HG03196 (cell line): ENCODE measurements around the gene NEDD4.
"Not testable (repeated sequence)": the region's sequence is repeated elsewhere in the genome, so short reads cannot be mapped to it uniquely, and the experiment has no call there.

Source experiments
- ATAC-seq: cut with Tn5 transposase; IDR thresholded peaks from one replicate; pipeline ENCODE4 v1.9.1; 2021; ENCODE audit not compliant: unreplicated experiment

NEDD4 gene

DNA sequence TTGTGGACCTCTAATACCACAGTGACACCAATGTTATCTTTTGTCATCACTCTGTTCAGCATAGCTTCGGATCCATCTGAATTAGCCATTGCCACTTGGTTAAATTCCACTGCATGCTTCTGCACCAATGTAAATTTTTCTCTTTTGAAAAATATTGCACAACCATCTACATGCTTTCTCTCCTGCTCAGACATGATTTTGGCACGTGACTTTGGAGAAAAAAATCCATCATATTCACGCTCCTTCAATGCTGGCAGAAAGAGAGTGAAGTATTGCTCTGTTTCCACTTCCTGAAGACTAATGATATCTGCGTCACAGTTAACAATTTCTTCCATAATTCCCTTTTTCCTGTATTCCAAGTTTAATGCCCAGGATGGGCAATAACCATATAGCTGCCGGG lies 13.0 kb upstream of the NEDD4 start:
- ATAC-seq = not testable (repeated sequence)

DNA sequence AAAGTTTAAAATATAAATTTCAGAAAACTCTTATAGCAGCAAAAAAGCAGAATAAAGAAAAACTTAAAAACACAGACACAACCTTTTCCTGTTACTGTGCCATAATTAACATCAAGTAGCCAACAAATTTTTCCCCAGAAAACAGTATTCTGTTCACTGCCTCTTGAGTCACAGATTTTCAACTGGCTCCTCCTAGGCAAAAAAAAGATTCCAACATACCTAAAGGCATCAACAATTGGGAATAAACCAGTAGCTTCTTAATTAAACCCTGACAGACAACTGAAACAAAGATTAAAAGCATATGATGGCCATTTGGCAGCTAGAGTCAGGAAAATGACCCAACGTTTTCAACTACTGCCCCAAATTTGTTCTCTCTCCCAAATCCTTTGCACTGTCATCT lies 10.9 kb upstream of the NEDD4 start:
- ATAC-seq = not testable (repeated sequence)

DNA sequence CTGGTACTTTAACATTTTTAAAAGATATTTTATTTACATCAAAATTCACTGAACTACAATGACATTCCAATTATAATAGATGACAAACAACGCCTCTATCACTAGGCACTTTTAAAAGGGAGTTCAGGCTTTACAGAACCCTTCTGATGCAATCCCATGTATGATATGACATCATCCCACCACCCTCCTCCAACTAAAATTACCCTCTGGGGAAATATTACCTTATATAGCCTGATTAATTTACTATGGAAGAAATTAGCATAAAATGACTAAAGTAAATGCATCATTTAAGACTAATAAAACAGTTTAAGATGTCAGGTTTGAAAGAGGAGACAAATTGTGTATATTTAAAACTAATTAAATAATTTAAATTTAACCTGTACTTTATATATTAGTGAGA lies 10.4 kb upstream of the NEDD4 start:
- ATAC-seq = not testable (repeated sequence)

DNA sequence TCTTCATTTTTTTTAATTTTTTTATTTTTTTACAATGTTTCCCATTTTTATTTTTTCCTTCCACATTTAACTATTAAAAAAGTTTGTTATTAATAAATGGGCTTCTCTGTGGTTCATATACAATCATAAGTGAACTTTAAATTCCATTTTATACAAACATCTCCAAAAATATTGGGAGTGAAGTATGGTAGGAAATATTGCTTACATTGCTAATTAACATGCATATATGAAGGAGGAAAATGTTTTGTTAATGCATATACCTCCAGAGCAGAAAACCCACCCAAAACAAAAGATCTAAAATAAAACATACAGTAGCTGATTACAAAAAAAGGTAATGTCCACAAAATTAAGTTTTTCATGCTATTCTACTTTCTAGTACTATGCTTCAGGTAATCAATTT lies 9.9 kb upstream of the NEDD4 start:
- not testable (repeated sequence) for ATAC-seq

DNA sequence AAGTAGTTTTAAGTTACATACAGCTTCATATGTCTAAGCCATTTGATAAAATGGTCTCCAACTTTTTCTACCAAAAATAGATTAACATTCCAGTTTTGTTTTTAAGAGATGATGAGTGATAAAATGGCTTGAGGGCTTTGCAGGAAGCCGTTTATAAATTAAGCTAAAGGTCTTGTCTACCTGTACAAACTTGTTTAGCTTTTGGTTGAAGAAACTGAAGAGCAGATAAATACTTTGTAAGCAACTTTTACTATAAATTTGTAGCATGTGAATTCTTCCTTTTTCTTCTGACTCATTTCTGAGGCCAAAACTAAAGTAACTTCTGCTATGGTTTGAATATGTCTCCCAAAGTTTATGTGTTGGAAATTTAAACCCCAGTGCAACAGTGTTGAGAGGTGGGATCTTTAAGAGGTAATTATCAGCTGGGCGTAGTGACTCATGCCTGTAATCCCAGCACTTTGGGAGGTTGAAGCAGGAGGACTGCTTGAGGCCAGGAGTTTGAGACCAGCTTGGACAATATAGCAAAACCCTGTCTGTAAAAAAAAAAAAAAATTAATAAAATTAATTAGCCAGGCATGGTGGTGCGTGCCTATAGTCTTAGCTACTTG lies 8.2 kb upstream of the NEDD4 start:
- no peak for ATAC-seq

DNA sequence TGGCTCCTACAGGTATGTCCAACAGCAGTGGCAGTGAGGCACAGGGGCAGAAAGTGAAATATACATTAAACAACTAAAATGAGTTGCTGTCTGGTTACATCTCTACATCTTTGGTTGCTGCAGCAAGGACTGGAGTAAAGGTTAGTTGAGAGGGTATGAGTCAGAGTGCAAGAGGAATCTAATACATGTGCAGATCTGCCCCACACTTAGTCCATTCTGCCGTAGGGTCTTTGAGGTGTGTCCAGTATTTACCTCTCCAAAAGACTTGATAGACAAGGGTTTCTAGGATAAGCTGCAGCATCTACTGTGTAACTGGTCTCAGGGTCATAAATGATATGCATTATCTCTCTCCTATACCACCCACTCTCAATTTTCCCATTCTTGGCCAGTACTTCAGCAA lies 6.2 kb upstream of the NEDD4 start:
- no peak for ATAC-seq

DNA sequence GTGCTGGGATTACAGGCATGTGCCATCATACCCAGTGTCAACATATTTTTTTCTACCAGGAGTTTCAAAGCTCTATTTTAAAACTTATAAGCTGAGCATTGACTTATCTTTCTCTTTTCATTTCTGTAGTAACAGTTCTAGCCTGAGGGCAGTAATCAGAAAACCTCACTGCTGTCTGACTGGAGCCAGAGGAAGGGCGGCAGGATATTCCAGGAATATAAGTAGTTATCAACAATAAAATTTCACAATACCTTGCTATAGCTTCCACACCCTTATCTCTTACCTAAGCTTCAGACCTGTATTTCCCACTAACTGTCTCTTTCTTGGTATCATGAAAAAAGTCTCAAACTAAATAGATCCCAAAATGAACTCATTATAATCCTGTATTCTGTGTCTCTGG lies 5.1 kb upstream of the NEDD4 start:
- no peak for ATAC-seq

DNA sequence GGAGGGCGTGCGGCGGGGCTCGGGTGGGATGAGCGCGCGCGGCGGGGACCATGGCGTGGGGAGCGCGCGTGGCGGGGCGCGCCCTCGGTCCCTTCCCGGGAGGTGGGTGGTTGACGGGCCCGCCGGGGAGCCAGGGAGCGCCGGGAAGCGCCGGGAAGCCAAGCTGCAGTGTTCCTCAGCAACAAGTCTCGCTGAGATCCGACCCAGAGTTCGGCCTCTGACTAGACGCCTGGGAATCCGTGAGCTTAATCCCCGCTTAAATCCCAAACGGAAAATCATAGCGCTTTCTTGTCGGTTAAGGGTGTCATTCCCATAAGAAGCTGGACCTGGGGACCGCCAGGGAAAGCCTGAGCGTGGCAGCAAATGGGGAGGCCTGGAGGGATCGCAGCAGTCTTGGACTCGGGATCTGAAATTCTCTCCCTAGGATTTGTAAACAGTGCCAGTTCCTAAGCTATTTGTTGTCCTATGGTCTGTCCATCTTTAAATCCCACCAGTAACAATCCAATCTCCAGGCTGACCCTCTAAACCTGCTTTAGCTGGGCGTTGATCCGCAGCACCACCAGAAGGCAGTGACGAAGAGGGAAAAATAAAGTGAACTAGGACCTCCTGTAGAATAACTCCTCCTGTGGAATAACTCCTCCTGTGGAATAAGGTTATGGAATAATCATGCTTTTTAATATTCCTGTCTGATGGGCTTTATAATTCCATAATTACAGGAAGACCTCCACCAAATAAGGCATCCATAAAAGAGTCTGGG lies 570 bp upstream of the NEDD4 start:
- no peak for ATAC-seq

DNA sequence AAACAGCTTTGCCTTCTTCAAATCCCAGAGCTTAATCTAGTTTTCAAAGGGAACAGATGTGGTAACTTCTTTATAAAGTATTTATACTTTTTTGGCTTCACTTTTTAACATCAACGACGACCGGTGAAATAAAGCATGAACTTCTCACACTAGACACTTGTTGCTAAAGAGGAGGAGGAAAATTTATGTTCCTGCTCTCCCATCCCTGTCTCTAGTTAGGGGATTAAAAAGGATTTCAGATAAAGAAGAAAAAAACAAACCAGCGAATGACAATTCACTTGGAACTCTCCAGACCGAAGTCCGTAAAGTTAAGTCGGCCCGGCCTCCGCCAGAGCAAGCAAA lies 672 bp downstream of the NEDD4 start:
- ATAC-seq = no peak

DNA sequence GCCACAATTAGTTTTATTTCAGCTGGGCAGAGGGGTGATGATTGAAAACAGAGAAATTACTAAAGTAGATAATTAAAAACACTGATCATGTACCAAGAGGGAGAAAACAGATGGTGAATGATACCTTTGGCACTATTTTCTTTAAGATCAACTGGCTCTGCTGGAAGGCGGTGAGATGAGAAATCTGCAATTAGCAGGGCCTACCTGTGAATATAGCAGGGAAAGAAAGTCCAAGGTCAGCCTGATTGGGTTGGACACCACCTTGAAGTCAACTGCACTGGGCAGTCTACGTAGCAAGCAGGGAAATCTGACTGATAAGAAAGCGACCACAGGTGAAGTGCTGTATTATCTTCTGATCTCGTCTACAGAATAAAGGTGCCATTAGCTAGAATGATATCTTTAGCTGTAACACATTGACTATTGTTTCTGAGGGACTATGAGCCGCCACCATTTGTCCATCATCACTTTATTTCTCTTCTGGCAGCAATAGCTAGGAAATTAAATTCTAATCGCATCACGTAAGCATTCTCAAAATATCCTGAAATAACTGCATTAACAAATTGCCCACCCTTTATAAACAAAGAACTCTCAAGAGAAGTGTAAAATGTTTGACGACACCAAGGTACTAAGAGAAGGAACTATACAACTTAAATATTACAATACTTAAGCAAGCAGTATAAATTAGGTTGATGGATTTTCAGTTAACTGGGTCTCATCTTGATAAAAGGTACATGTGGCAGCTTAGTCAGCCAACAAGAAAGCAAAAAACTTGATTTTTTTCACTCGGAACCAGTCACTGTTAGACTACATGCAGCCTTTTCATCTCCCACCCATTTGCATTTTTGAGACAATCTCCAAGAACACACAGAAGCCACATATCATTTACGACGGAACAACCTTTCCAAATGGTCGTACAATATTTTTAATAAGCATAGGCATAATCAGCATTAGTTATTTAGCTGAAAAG lies 1.3 kb downstream of the NEDD4 start:
- ATAC-seq = no peak

DNA sequence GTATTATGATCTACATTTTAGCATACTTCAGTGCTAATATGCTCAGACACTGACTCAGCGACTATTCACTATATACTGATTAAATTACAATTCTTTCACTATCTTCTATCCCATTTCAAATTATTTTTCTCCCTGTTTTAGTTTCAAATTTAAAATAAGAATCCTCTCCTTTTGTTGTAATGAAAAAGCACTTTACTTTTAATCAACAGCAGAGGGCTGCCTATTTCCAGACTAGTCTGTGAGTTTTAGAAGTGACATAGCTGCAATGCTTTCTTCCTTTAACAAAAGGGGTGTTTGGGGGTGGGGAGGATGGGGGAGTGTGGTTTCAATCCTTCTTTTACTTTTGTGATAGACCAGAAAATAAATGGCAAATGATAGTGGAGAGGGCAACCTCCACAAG lies 2.4 kb downstream of the NEDD4 start:
- ATAC-seq = no peak

DNA sequence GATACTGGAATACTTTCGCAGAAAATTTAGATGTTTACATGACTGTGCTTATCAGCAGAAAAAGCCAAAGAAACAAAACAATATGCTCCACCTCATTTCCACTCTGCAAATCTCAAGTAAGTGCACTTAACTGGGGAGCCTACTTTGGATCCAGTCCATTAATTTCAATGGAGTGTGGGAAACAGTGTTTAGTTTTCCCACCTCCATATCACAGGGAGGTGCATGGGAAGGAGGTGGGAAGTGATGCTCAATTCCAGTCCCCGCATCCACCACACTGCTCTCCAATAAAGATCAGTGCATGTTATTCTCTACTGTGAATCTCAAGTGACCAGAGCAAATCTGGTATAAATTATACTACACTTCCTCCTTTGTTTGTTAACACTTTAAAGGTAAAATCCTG lies 2.9 kb downstream of the NEDD4 start:
- ATAC-seq = no peak

DNA sequence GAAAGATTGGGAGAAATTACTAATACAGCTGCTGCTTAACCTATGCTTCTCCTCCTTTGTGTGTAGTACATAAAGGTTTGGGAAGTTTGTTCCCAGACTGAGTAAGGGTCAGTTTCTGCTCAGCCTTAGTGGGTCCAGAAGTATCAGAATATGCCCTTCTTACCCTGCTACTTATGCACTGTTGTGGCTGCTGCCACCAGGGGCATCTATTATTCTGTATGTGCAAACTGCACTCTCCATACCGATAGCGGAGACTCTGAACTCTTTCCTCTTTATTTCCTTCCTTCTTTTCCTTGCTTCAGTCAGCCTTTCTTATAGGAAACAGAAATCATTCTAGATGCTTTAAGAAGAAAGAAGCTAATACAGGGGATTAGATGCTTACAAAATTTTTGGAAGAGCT lies 4.0 kb downstream of the NEDD4 start:
- no peak for ATAC-seq

DNA sequence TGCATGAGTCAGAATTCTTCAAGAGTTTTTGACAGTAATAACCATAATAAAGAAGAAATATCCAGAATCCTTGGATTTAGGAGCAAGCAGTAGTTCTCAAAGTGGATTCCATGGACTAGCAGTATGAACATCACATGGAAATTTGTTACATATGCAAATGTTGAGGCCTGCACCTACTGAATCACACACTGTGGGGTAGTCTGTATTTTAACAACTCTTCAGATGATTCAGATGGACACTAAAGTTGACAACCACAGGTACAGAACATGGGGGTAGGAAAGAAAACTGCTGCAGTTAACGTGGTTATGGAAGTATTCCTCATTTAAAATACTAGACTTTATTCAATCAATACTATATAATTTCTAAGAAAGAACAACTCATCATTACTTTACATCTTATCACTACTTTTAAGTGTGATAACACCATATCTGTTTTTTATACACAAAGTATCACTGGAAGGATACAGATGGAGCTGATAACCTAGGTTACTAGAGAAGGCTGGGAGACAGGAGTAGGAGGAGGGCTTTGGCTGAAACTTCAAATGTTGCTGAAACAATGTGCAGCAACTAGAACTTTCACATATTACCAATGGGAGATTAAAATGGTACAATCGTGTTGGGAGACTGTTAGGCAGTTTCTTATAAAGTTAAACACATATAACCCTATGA lies 11.7 kb downstream of the NEDD4 start:
- ATAC-seq = no peak

DNA sequence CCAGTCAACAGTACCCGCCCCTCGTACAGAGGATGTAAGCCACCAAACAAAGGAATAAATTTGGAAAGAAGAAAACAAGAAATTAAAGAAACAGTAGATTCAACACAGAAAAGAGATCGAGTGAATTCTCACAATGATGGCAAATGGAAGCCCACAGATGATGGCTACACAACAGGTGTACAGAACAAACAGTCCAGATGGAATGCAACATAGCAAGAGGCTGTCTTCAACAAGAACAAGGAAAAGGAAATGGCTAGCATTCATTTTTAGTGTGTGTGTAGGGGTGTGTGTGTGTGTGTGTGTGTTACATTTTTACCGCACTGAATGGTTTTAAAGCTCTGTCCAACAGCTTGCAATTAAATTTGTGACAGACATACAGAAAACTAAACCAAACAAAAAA lies 12.9 kb downstream of the NEDD4 start:
- ATAC-seq = no peak

DNA sequence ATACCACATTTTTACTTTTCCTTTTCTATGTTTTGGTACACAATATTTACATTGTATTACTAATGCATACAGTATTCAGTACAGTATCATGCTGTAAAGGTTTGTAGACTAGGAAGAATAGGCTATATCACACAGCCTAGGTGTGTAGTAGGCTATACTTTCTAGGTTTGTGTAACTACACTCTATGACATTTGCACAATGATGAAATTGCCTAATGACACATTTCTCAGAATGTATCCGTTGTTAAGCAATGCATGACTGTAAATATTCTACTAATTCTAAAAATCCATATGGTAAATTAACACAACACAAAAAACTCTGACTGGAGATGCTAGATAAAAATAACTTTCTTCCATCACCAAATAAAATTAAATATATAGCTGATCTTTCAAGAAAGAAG lies 16.2 kb downstream of the NEDD4 start:
- ATAC-seq = no peak

DNA sequence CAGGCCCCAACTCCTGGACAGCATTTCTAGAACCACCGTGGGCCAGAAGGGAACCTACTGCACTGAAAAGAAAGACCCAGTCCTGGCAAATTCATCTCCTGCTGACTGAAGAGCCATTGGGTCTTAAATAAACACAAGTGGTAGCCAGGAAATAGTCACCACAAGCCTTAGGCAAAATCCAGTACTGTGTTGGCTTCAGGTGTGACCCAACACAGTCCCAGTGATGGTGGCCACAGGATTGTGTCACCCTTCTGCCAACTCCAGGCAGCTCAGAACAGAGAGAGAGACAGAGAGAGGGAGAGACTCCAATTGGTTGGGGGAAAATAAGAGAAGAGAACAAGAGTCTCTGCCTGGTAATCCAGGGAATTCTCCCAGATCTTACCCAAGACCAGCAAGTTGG lies 23.1 kb downstream of the NEDD4 start:
- no peak for ATAC-seq

DNA sequence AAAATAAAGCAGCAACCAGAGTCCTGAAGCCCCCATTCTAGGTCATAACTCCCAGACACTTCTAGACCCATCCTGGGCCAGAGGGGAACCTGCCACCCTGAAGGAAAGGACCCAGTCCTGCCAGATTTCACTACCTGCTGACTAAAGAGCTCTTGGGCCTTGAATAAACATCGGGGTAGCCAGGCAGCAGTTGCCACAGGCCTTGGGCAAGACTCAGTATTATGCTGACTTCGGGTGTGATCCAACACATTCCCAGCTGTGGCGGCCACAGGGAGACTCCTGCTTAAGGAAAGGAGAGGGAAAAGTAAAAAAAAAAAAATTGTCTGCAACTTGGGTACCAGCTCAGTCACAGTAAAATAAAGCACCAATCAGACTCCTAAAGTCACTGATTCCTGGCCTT lies 23.8 kb downstream of the NEDD4 start:
- no peak for ATAC-seq

DNA sequence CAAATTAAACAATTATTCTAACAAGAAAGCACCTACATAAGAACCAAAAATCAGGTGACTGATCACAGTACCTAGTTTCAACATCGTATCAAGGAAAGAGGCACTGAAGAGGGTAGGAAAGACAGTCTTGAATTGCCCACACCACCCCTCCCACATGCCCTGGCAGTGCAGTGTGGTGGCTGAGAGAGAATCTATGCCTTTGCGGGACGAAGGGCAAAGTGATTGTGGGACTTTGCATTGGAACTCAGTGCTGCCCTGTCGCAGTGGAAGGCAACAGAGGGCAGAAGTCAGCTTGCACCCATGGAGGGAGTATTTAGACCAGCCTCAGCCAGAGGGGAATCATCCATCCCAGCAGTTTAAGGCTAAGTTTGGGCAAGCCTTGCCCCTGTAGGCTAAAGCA lies 24.5 kb downstream of the NEDD4 start:
- ATAC-seq = no peak

DNA sequence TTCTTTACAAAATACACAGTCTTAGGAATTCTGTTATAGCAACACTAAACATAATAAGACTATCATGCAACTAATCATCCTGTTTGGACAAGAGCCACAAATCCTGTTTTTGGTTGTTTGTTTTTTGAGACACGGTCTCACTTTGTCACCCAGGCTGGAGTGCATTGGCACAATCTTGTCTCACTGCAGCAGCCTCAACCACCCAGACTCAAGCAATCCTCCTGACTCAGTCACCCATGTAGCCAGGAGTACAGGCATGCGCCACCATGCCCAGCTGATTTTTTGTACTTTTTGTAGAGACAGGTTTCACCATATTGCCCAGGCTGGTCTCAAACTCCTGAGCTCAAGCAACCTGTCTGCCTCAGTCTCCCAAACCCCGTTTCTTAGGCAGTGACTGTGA lies 28.3 kb downstream of the NEDD4 start:
- no peak for ATAC-seq

DNA sequence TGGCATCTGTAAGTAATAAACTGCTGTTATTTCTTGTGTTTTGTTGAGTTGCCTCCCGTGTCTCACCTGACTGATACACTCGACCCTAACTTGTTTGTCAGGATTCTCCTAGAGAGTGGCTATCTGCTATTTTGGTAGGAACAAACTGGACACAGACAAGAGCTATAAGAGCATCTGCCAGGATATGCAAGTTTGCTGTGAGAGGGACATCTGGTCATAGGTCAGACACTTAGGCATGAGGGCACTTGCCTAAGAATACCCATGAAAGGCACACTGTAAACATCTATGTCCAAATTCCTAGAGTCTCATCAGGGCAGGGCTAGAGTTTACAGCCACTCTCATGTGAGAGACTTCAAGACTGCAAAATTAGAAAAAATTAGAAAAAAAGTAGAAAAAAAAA lies 32.5 kb downstream of the NEDD4 start:
- no peak for ATAC-seq
